ENCODE data around the gene DCTN1.

DCTN1 gene

DNA sequence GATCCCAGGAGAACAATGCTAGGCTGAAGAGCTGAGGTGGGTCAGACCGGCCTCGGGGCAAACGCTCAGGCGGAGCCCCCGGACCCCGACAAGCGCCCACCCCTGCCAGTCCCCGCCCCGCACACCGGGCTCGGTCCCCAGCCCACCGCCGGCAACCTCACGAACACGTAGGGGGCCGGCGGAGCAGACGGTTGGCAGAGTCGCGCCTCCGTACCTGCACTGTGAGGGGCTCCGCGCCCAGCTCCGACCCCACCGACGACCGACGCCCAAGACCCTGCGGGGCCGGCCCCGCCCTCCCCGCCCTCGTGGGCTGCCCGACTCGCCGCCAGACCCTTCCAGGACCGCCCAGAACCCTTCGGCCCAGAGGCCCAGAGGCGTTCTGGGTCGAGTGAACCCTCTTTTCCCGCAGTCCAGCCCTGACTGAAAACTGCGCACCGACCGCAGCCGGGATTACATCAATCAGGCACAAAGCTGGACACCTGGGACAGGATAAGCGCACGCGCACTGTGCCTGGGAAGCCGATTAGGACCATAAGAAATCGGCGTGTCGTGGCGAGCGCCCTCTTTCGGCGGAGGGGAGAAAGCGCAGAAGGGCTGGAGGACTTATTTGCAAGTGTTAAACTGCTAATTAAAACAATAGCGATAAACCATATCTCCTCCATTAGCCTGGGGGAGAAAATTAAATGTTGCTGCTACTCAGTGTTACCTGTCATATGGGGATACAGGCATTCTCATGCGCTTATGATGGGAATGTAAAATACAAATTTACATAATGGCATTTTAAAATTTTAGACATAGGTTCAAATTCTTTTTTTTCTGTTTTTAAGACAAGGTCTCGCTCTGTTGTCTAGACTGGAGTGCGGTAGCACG lies 11.7 kb upstream of the DCTN1 start:
- Histone ChIP-seq H3K4me1 (ENCODE audit: control insufficient read depth in 5 of 5, insufficient read depth in 5 of 5, low read length in 5 of 5) (peaks cover 6 to 38% (median 26%) of the 10 kb centered on the region in 5 donors), H3K36me3 (ENCODE audit: control insufficient read depth in 5 of 5, insufficient read depth in 5 of 5, low read length in 5 of 5) (no peaks in the 10 kb centered on the region), H3K9me3 (ENCODE audit: control insufficient read depth in 5 of 5, low read length in 5 of 5) (no peaks in the 10 kb centered on the region), H3K27me3 (ENCODE audit: control insufficient read depth in 5 of 5, insufficient read depth in 4 of 5, low read length in 5 of 5) (peaks cover 0 to 3% (median 0%) of the 10 kb centered on the region in 5 donors), H3K27ac (ENCODE audit: low read depth, low read length) (peak overlapping the region; percentile 74), H3K9ac (ENCODE audit: low read length in 5 of 5) (peak overlapping the region; percentile 85 to 96 (median 91)), H3K4me3 (ENCODE audit: low read depth in 1 of 5, low read length in 5 of 5) (peak overlapping the region; percentile 87 to 97 (median 92))

DNA sequence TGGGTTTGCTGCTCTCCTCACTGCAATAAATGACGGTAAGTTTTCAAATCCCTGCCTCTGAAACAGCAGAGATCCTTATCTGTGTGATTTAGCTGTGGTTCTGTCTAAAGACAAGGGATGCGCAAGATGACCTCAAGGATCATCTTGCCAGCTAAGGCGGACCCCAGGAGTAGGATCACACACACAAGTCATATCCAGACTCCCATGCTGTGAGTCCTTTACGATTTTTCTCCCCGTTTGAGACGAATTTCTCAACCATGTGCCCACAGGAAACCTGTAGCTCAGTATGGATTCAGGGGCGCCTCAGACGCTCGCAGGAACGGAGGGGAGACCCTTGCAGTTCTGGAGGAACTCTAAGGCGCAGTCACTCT lies 11.1 kb upstream of the DCTN1 start:
- Histone ChIP-seq H3K4me1 (ENCODE audit: control insufficient read depth in 5 of 5, insufficient read depth in 5 of 5, low read length in 5 of 5) (peaks cover 6 to 38% (median 26%) of the 10 kb centered on the region in 5 donors), H3K27ac (ENCODE audit: low read depth, low read length) (peak overlapping the region; percentile 74), H3K9ac (ENCODE audit: low read length in 5 of 5) (peak overlapping the region; percentile 85 to 96 (median 91))

DNA sequence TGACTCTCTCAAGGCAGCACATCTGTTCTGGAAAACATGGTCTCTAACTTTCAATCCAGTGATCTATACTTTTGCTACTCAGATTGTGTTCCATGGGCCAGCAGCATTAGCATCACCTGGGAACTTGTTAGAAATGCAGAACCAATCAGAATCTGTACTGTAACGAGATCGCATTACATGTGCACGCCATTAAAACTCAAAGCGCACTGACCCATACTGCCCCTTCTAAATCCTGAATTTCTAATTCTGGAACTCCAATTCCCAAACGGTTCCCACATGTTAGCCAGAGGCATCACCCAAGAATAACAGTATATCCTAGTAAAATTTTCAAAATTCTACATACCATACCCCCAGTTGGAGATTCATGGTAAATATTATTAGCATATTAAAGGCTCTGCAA lies 10.5 kb upstream of the DCTN1 start:
- Histone ChIP-seq H3K27ac (ENCODE audit: low read depth, low read length) (no peak overlapping the region), H3K4me1 (ENCODE audit: control insufficient read depth in 5 of 5, insufficient read depth in 5 of 5, low read length in 5 of 5) (peaks cover 6 to 38% (median 26%) of the 10 kb centered on the region in 5 donors), H3K36me3 (ENCODE audit: control insufficient read depth in 5 of 5, insufficient read depth in 5 of 5, low read length in 5 of 5) (peaks cover 0 to under 1% (median 0%) of the 10 kb centered on the region in 5 donors), H3K9me3 (ENCODE audit: control insufficient read depth in 5 of 5, low read length in 5 of 5) (no peaks in the 10 kb centered on the region), H3K4me3 (ENCODE audit: low read depth in 1 of 5, low read length in 5 of 5) (peak overlapping the region; percentile 87 to 97 (median 92)), H3K9ac (ENCODE audit: low read length in 5 of 5) (peak overlapping the region in 2 of 5 donors; percentile 90 to 96), H3K27me3 (ENCODE audit: control insufficient read depth in 5 of 5, insufficient read depth in 4 of 5, low read length in 5 of 5) (peaks cover 0 to 3% (median 0%) of the 10 kb centered on the region in 5 donors)

More for the DNA sequence above, 11.1 kb upstream of the DCTN1 start:
- H3K27me3 ChIP-seq (ENCODE audit: control insufficient read depth in 5 of 5, insufficient read depth in 4 of 5, low read length in 5 of 5) = peaks cover 0 to 3% (median 0%) of the 10 kb centered on the region in 5 donors
- H3K36me3 ChIP-seq (ENCODE audit: control insufficient read depth in 5 of 5, insufficient read depth in 5 of 5, low read length in 5 of 5) = no peaks in the 10 kb centered on the region
- H3K9me3 ChIP-seq (ENCODE audit: control insufficient read depth in 5 of 5, low read length in 5 of 5) = no peaks in the 10 kb centered on the region
- peak overlapping the region; percentile 87 to 97 (median 92) for H3K4me3 ChIP-seq (ENCODE audit: low read depth in 1 of 5, low read length in 5 of 5)

DNA sequence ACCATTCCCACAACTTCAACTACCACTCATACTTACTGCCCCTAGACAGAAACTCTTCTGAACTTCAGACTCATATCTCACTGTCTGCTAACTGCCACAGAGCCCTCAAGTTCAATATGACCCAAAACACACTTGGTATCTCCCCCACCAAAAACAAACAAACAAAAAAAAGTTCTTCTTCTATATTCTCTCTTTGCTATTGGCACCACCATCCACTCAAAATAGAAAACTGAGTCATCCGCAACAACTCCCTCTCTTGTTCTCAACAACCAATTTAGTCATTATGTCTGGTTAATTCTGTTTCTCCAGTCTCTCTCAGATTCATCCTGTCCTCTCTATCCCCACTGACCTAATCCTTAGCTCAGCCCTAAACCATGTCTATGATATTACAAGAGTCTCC lies 7.2 kb upstream of the DCTN1 start:
- Histone ChIP-seq H3K27ac (ENCODE audit: low read depth, low read length) (no peak overlapping the region), H3K9me3 (ENCODE audit: control insufficient read depth in 5 of 5, low read length in 5 of 5) (no peaks in the 10 kb centered on the region), H3K36me3 (ENCODE audit: control insufficient read depth in 5 of 5, insufficient read depth in 5 of 5, low read length in 5 of 5) (peaks cover 0 to 13% (median 0%) of the 10 kb centered on the region in 5 donors), H3K4me1 (ENCODE audit: control insufficient read depth in 5 of 5, insufficient read depth in 5 of 5, low read length in 5 of 5) (peaks cover 6 to 42% (median 24%) of the 10 kb centered on the region in 5 donors), H3K9ac (ENCODE audit: low read length in 5 of 5) (no peak overlapping the region), H3K4me3 (ENCODE audit: low read depth in 1 of 5, low read length in 5 of 5) (no peak overlapping the region), H3K27me3 (ENCODE audit: control insufficient read depth in 5 of 5, insufficient read depth in 4 of 5, low read length in 5 of 5) (no peaks in the 10 kb centered on the region)

DNA sequence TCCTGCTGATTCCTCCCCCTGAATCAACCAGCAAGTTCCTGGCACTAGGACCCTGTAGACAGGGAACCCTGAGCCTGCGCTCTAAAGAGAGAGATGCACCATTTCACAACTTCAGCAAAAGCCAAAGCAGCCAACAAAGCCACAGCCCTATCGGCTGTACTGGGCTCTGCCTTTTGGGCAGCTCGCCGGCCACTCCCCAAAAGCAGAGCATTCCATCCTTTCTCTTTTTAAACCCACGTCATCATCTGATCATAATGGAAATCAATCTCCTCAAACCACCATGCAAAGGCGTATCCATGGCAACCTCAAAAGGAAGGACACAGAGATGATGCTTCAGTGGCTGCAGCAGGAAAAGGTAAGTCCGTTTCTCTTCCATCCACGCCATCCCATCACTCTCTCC lies 5.3 kb upstream of the DCTN1 start:
- H3K9me3 ChIP-seq (ENCODE audit: control insufficient read depth in 5 of 5, low read length in 5 of 5) = no peaks in the 10 kb centered on the region
- H3K4me1 ChIP-seq (ENCODE audit: control insufficient read depth in 5 of 5, insufficient read depth in 5 of 5, low read length in 5 of 5) = peaks cover 3 to 35% (median 18%) of the 10 kb centered on the region in 5 donors
- H3K4me3 ChIP-seq (ENCODE audit: low read depth in 1 of 5, low read length in 5 of 5) = no peak overlapping the region
- no peaks in the 10 kb centered on the region for H3K27me3 ChIP-seq (ENCODE audit: control insufficient read depth in 5 of 5, insufficient read depth in 4 of 5, low read length in 5 of 5)
- H3K9ac ChIP-seq (ENCODE audit: low read length in 5 of 5) = no peak overlapping the region
- H3K36me3 ChIP-seq (ENCODE audit: control insufficient read depth in 5 of 5, insufficient read depth in 5 of 5, low read length in 5 of 5) = peaks cover 0 to 13% (median 0%) of the 10 kb centered on the region in 5 donors
- no peak overlapping the region for H3K27ac ChIP-seq (ENCODE audit: low read depth, low read length)

DNA sequence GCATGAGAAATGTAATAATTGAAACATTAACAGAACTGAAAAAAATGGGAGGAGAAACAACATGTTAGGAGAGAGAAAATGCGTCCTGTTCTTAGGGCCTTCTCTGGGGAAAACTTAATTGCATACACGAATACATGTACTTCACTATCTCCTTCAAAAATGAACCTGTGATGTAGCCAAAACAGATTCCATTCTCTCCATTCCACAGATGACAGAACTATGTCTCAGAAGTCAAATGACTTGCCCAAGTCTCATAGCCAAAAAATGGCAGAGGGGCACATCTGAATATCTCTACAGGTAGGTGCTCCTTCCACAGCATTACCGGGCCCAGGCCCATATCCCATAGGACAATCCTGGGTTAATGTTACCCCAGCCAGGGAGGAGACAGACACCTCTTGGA lies 3.9 kb upstream of the DCTN1 start:
- H3K4me3 ChIP-seq (ENCODE audit: low read depth in 1 of 5, low read length in 5 of 5) = no peak overlapping the region
- no peaks in the 10 kb centered on the region for H3K27me3 ChIP-seq (ENCODE audit: control insufficient read depth in 5 of 5, insufficient read depth in 4 of 5, low read length in 5 of 5)
- H3K36me3 ChIP-seq (ENCODE audit: control insufficient read depth in 5 of 5, insufficient read depth in 5 of 5, low read length in 5 of 5) = peaks cover 0 to 13% (median 2%) of the 10 kb centered on the region in 5 donors
- no peak overlapping the region for H3K27ac ChIP-seq (ENCODE audit: low read depth, low read length)
- peak overlapping the region in 2 of 5 donors; percentile 5 to 49 for H3K9ac ChIP-seq (ENCODE audit: low read length in 5 of 5)
- no peaks in the 10 kb centered on the region for H3K9me3 ChIP-seq (ENCODE audit: control insufficient read depth in 5 of 5, low read length in 5 of 5)
- H3K4me1 ChIP-seq (ENCODE audit: control insufficient read depth in 5 of 5, insufficient read depth in 5 of 5, low read length in 5 of 5) = peaks cover 1 to 36% (median 15%) of the 10 kb centered on the region in 5 donors

DNA sequence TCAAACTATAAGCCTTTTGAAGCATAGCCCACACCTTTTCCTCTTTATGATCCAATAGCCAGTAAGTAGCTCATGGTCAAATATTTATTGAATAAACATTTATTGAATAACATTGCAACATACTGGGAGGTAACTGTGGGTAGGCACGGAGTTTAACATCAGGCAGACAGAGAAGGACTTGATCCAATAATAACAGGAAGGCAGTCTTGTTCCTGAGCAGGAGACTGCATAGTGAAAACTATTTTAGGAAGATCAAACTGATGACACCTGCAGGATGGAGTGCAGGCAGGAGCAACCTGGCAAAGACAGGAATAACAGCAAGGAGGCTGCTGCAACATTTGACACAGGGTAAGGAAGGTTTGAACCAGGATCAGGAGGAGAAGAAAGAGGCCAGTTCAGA lies 3.1 kb upstream of the DCTN1 start:
- peaks cover 1 to 31% (median 15%) of the 10 kb centered on the region in 5 donors for H3K4me1 ChIP-seq (ENCODE audit: control insufficient read depth in 5 of 5, insufficient read depth in 5 of 5, low read length in 5 of 5)
- H3K27ac ChIP-seq (ENCODE audit: low read depth, low read length) = no peak overlapping the region

DNA sequence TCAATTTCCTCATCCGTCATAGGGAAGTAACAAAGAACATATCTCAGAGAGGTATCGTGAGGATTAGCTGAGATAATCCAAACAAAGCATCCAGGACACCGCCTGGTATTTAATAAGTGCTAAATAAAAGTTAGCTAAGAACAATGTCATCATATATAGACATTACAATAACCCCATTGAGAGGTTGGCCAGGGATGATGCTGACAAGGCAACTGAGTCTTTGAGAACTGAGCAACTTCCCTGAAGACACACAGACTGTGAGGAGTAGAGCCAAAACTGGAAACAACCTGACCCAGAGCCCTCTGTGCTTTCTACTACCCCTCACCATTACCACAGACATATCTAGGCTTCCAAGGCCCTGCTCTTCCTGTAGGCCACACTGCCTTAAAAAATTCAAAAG lies 1.6 kb upstream of the DCTN1 start:
- peaks cover 1 to 29% (median 15%) of the 10 kb centered on the region in 5 donors for H3K4me1 ChIP-seq (ENCODE audit: control insufficient read depth in 5 of 5, insufficient read depth in 5 of 5, low read length in 5 of 5)
- H3K36me3 ChIP-seq (ENCODE audit: control insufficient read depth in 5 of 5, insufficient read depth in 5 of 5, low read length in 5 of 5) = peaks cover 6 to 27% (median 16%) of the 10 kb centered on the region in 5 donors
- no peak overlapping the region for H3K27ac ChIP-seq (ENCODE audit: low read depth, low read length)
- H3K4me3 ChIP-seq (ENCODE audit: low read depth in 1 of 5, low read length in 5 of 5) = no peak overlapping the region
- H3K9me3 ChIP-seq (ENCODE audit: control insufficient read depth in 5 of 5, low read length in 5 of 5) = no peaks in the 10 kb centered on the region
- H3K27me3 ChIP-seq (ENCODE audit: control insufficient read depth in 5 of 5, insufficient read depth in 4 of 5, low read length in 5 of 5) = no peaks in the 10 kb centered on the region
- H3K9ac ChIP-seq (ENCODE audit: low read length in 5 of 5) = no peak overlapping the region

More for the DNA sequence above, 3.1 kb upstream of the DCTN1 start:
- Histone ChIP-seq H3K9me3 (ENCODE audit: control insufficient read depth in 5 of 5, low read length in 5 of 5) (no peaks in the 10 kb centered on the region), H3K9ac (ENCODE audit: low read length in 5 of 5) (no peak overlapping the region), H3K27me3 (ENCODE audit: control insufficient read depth in 5 of 5, insufficient read depth in 4 of 5, low read length in 5 of 5) (no peaks in the 10 kb centered on the region), H3K36me3 (ENCODE audit: control insufficient read depth in 5 of 5, insufficient read depth in 5 of 5, low read length in 5 of 5) (peaks cover 0 to 13% (median 2%) of the 10 kb centered on the region in 5 donors), H3K4me3 (ENCODE audit: low read depth in 1 of 5, low read length in 5 of 5) (no peak overlapping the region)

DNA sequence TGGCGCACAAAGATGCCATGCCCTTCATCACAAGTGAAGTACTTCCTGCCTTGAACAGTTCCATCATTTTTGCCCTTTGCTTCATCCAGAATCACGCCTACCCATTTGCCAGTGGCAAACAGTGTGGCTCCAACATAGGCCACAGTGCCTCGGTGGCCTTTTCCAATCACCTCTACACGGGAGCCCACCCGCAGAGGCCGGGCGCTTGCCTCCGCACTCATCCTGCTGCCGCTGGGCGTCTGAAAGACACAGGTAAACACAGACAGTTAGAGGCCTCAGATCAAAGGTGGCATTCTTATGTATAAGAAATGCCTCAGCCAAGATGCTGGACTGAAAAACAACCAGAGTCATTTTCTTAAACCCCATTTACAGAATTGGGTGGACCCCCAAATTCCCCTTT lies 2.1 kb downstream of the DCTN1 start:
- H3K9me3 ChIP-seq (ENCODE audit: control insufficient read depth in 5 of 5, low read length in 5 of 5) = no peaks in the 10 kb centered on the region
- no peak overlapping the region for H3K27ac ChIP-seq (ENCODE audit: low read depth, low read length)
- H3K4me1 ChIP-seq (ENCODE audit: control insufficient read depth in 5 of 5, insufficient read depth in 5 of 5, low read length in 5 of 5) = peaks cover 1 to 42% (median 32%) of the 10 kb centered on the region in 5 donors
- H3K4me3 ChIP-seq (ENCODE audit: low read depth in 1 of 5, low read length in 5 of 5) = no peak overlapping the region
- no peaks in the 10 kb centered on the region for H3K27me3 ChIP-seq (ENCODE audit: control insufficient read depth in 5 of 5, insufficient read depth in 4 of 5, low read length in 5 of 5)
- peaks cover 6 to 29% (median 24%) of the 10 kb centered on the region in 5 donors for H3K36me3 ChIP-seq (ENCODE audit: control insufficient read depth in 5 of 5, insufficient read depth in 5 of 5, low read length in 5 of 5)
- H3K9ac ChIP-seq (ENCODE audit: low read length in 5 of 5) = no peak overlapping the region

DNA sequence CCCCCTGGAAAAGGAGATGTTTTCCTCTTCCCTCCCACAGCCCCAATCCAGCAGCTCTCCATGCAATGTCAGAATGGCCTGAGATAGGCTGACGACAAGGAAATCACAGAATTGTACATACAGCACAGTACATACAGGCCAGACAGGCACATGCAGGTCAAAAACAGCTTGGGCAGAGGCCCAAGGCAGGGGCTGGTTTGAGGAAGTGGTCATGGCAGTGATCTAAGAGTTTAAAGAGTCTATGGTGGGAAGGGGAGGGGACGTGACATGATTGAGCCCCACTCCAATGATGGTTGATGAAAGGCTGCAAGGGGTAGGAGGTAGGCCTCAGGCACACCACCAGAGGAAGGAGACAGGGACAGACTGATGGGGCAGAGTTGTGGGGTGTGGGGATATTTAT lies 4.3 kb downstream of the DCTN1 start:
- Histone ChIP-seq H3K9me3 (ENCODE audit: control insufficient read depth in 5 of 5, low read length in 5 of 5) (no peaks in the 10 kb centered on the region), H3K9ac (ENCODE audit: low read length in 5 of 5) (no peak overlapping the region), H3K36me3 (ENCODE audit: control insufficient read depth in 5 of 5, insufficient read depth in 5 of 5, low read length in 5 of 5) (peaks cover 6 to 42% (median 33%) of the 10 kb centered on the region in 5 donors), H3K27ac (ENCODE audit: low read depth, low read length) (no peak overlapping the region), H3K4me1 (ENCODE audit: control insufficient read depth in 5 of 5, insufficient read depth in 5 of 5, low read length in 5 of 5) (peaks cover 1 to 44% (median 33%) of the 10 kb centered on the region in 5 donors), H3K27me3 (ENCODE audit: control insufficient read depth in 5 of 5, insufficient read depth in 4 of 5, low read length in 5 of 5) (no peaks in the 10 kb centered on the region), H3K4me3 (ENCODE audit: low read depth in 1 of 5, low read length in 5 of 5) (no peak overlapping the region)

Measured in subcutaneous abdominal adipose tissue (tissue), 5 donors.